Endothelial cell of umbilical vein (primary cell): ENCODE results near the gene KRT74. TPM values are rescaled to one million over a fixed set of nuclear protein-coding genes. Genes with fewer than 3 reads are reported as not detected.

Experiments used
- BruUV-seq: library from RNA; stranded (reverse); fragments of 400-500 nt; replicated peaks from 2 replicates; lab custom pipeline; 2021; lab: Mats Ljungman, UMichigan
- CTCF ChIA-PET: fragments of 300-600, 350-600 bp; sonication (Branson Sonifier 250); formaldehyde crosslinking; loops from one replicate; lab custom pipeline; 2021; ENCODE audit warnings: antibody characterized with exemption, inconsistent platforms; lab: Charles Lee
- POLR2A ChIA-PET: fragments of 300-600, 350-600 bp; sonication (Branson Sonifier 250); formaldehyde crosslinking; loops from one replicate; lab custom pipeline; 2021; ENCODE audit warnings: antibody characterized with exemption, inconsistent platforms; lab: Charles Lee
- DNase-seq: peaks from one replicate; pipeline ENCODE4 v3.0.0-alpha.2; 2011; ENCODE audit warnings: low read depth, low spot score
- FAIRE-seq: peaks from 2 replicates; lab custom pipeline; 2011; peaks lifted over from hg19 to GRCh38; lab: Jason Lieb, UNC
- H2AFZ ChIP-seq: 2 replicates; pipeline ENCODE4 v1.6.0; 2012; ENCODE audit warnings: low read depth, low read length, control low read depth, inconsistent platforms
- H3K27ac ChIP-seq: 2 replicates; pipeline ENCODE4 v1.5.1; 2011; ENCODE audit warnings: low read depth, mild to moderate bottlenecking, control low read depth, low read length, moderate library complexity; ENCODE audit not compliant: insufficient read depth
- H3K27me3 ChIP-seq, 2 experiments: 2 replicates each; pipeline versions ENCODE4 v1.6.0 to v1.6.1; 2011; ENCODE audit warnings: low read length in 2 of 2, mixed read lengths in 1 of 2; ENCODE audit not compliant: control insufficient read depth in 2 of 2, insufficient read depth in 2 of 2
- H3K36me3 ChIP-seq, 2 experiments: 2 replicates in 1 of 2; 3 replicates in 1 of 2; pipeline ENCODE4 v1.5.1; 2011; ENCODE audit warnings: low read length in 2 of 2, mild to moderate bottlenecking in 1 of 2, moderate library complexity in 1 of 2; ENCODE audit not compliant: control insufficient read depth in 2 of 2, insufficient read depth in 2 of 2; ENCODE audit errors: extremely low read depth in 1 of 2
- H3K4me1 ChIP-seq: 3 replicates; pipeline ENCODE4 v1.5.1; 2011; ENCODE audit warnings: mild to moderate bottlenecking, low read length; ENCODE audit not compliant: control insufficient read depth, insufficient read depth; ENCODE audit errors: extremely low read depth
- H3K4me2 ChIP-seq: 2 replicates; pipeline ENCODE4 v1.6.1; 2011; ENCODE audit warnings: low read length, control low read depth, mixed read lengths; ENCODE audit not compliant: insufficient read depth
- H3K4me3 ChIP-seq, 3 experiments: fragments of 200-600 bp in 1 of 3; sonication (generic), shearing (Covaris generic) in 1 of 3; replicated peaks in 1 of 3; 2 replicates each; pipeline ENCODE4 v1.5.1; 2011 to 2016; ENCODE audit warnings: control low read depth in 3 of 3, low read length in 3 of 3, mild to moderate bottlenecking in 2 of 3, inconsistent platforms in 1 of 3, low read depth in 1 of 3, moderate library complexity in 1 of 3; ENCODE audit not compliant: insufficient read depth in 1 of 3
- H3K79me2 ChIP-seq: 2 replicates; pipeline ENCODE4 v1.6.0; 2012; ENCODE audit warnings: low read length, inconsistent platforms; ENCODE audit not compliant: control insufficient read depth, insufficient read depth
- H3K9ac ChIP-seq: replicated peaks from 2 replicates; pipeline ENCODE3; 2011; ENCODE audit warnings: low read length, control low read depth; ENCODE audit not compliant: insufficient read depth; ENCODE audit errors: extremely low read depth
- H3K9me1 ChIP-seq: replicated peaks from 3 replicates; pipeline ENCODE4 v1.6.0; 2011; ENCODE audit warnings: mild to moderate bottlenecking, low read length; ENCODE audit not compliant: control insufficient read depth, insufficient read depth; ENCODE audit errors: extremely low read depth
- H3K9me3 ChIP-seq: replicated peaks from 2 replicates; pipeline ENCODE4 v1.5.1; 2012; ENCODE audit warnings: low read length, inconsistent platforms; ENCODE audit not compliant: control insufficient read depth, insufficient read depth
- H4K20me1 ChIP-seq: replicated peaks from 2 replicates; pipeline ENCODE3; 2011; ENCODE audit warnings: mild to moderate bottlenecking, low read length; ENCODE audit not compliant: control insufficient read depth, insufficient read depth; ENCODE audit errors: extremely low read depth
- CTCF ChIP-seq, 2 donors: IDR thresholded peaks; 1 replicate in 1 of 2; 2 replicates in 1 of 2; pipeline ENCODE4 v1.5.1; 2011; ENCODE audit warnings: low read length in 2 of 2, mild to moderate bottlenecking in 2 of 2, moderate library complexity in 2 of 2, control low read depth in 1 of 2, inconsistent platforms in 1 of 2, low read depth in 1 of 2; ENCODE audit not compliant: insufficient read depth in 1 of 2; ENCODE audit errors: extremely low read depth in 1 of 2
- EZH2 ChIP-seq: IDR thresholded peaks from 2 replicates; pipeline ENCODE4 v1.6.1; 2012; ENCODE audit warnings: borderline replicate concordance, low read depth, mild to moderate bottlenecking, moderate library complexity, low read length, inconsistent platforms; ENCODE audit not compliant: severe bottlenecking
- FOS ChIP-seq: IDR thresholded peaks from 2 replicates; pipeline ENCODE4 v1.6.1; 2011; ENCODE audit warnings: mild to moderate bottlenecking, low read length, moderate library complexity, borderline replicate concordance; ENCODE audit not compliant: insufficient read depth
- GATA2 ChIP-seq: IDR thresholded peaks from 2 replicates; pipeline ENCODE4 v1.7.0; 2011; ENCODE audit warnings: low read depth, mild to moderate bottlenecking, moderate library complexity, mixed read lengths, low read length; ENCODE audit not compliant: insufficient read length, insufficient read depth
- JUN ChIP-seq: IDR thresholded peaks from 2 replicates; pipeline ENCODE4 v1.6.1; 2011; ENCODE audit warnings: borderline replicate concordance, low read depth; ENCODE audit not compliant: insufficient read length, insufficient read depth
- MAX ChIP-seq: IDR thresholded peaks from 2 replicates; pipeline ENCODE4 v1.6.1; 2011; ENCODE audit not compliant: insufficient read depth, insufficient read length
- POLR2A ChIP-seq: IDR thresholded peaks from 2 replicates; pipeline ENCODE4 v1.6.1; 2012; ENCODE audit warnings: low read depth, mild to moderate bottlenecking, control low read depth, low read length
- POLR2AphosphoS5 ChIP-seq: IDR thresholded peaks from 2 replicates; pipeline ENCODE4 v1.6.1; 2012; ENCODE audit warnings: low read depth, mild to moderate bottlenecking, control low read depth, low read length, moderate library complexity; ENCODE audit not compliant: insufficient read depth
- dilution Hi-C: fragments of 300-500 bp; cut with MboI; formaldehyde crosslinking; loops from one replicate; pipeline ENCODE4 v1.15.0; 2019; ENCODE audit warnings: low sequenced_read_pairs; ENCODE audit not compliant: extremely low pct_ligation_motif_present
- intact Hi-C: fragments of 100-400 bp; cut with micrococcal nuclease; formaldehyde crosslinking; loops from one replicate; pipeline ENCODE4 v1.10.0; 2022
- polyA plus RNA-seq, 4 experiments: library from polyadenylated mRNA; depleted of rRNA in 3 of 4; stranded (reverse) in 3 of 4; unstranded in 1 of 4; fragments of >200 nt; gene quantifications; 2 replicates each; pipeline versions ENCODE4 v1.2.1 to v1.2.3, GENCODE V29; 2011 to 2012; ENCODE audit warnings: missing spikeins in 1 of 4
- total RNA-seq: library from RNA; stranded (reverse); gene quantifications from 2 replicates; pipeline ENCODE4 v1.2.3, GENCODE V29; 2021

KRT74 gene
- total and polyA plus RNA-seq, 2 donors (not counting 3 experiments of a cell fraction or from before 2014, with no cell fraction given), result not detected

- no peaks in the 10 kb centered on the region for H3K9me3 ChIP-seq
- dilution Hi-C loops, result no loop called here
- no peak for FAIRE-seq
- no peaks in the 10 kb centered on the region for H3K9me1 ChIP-seq
- H4K20me1 ChIP-seq, result no peaks in the 10 kb centered on the region
- intact Hi-C loops, result no loop called here
- H3K27ac ChIP-seq, result no peak overlapping the region
- peaks cover 0 to 3% of the 10 kb centered on the region in 2 experiments for H3K27me3 ChIP-seq
- H2AFZ ChIP-seq, result no peak overlapping the region
- no peaks in the 10 kb centered on the region for H3K36me3 ChIP-seq
- TF ChIP-seq JUN (no peak), POLR2AphosphoS5 (no peak), CTCF (IDR thresholded peaks at IDR 0.05; ENCODE audit: extremely low read depth in 1 of 2, insufficient read depth in 1 of 2, low read depth in 1 of 2, low read length in 2 of 2) (no peak), GATA2 (no peak), FOS (no peak), MAX (no peak), POLR2A (no peak), EZH2 (no peak)
- no peaks in the 10 kb centered on the region for H3K79me2 ChIP-seq
- no peak for DNase-seq
- no peak overlapping the region for H3K4me2 ChIP-seq
- no TSS peak for BruUV-seq
- ChIA-PET POLR2A (no interaction called here), CTCF (no interaction called here)
- H3K4me3 ChIP-seq, result no peak overlapping the region
- H3K9ac ChIP-seq, result no peak overlapping the region
- no peaks in the 10 kb centered on the region for H3K4me1 ChIP-seq
These were observed 34.5 kb upstream of the KRT74 start for GRCh38 chr12:52608161-52608560.
